B cell (primary cell): Measurements from ENCODE around the gene CDCA7L.

ENCODE experiments used
- CTCF ChIP-seq: fragments of 200-600 bp; IDR thresholded peaks from one replicate; pipeline ENCODE4 v1.8.0; 2022; ENCODE audit warnings: antibody characterized with exemption, mild to moderate bottlenecking
- EZH2 ChIP-seq: IDR thresholded peaks from 2 replicates; pipeline ENCODE4 v1.6.1; 2012; ENCODE audit warnings: borderline replicate concordance, low read depth, mild to moderate bottlenecking, moderate library complexity, low read length; ENCODE audit not compliant: insufficient read depth, poor library complexity, severe bottlenecking

- TF ChIP-seq CTCF (no peak), EZH2 (no peak)
These were observed 19.3 kb downstream of the CDCA7L start for GRCh38 chr7:21926448-21926847.
